Dedifferentiated amniotic fluid mesenchymal stem cell (primary cell): ENCODE measurements around the gene JOSD2.

Experiments
- DNase-seq: peaks from one replicate; pipeline ENCODE4 v3.0.0-alpha.2; 2016; ENCODE audit errors: extremely low spot score

Gene JOSD2, protein sequence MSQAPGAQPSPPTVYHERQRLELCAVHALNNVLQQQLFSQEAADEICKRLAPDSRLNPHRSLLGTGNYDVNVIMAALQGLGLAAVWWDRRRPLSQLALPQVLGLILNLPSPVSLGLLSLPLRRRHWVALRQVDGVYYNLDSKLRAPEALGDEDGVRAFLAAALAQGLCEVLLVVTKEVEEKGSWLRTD

DNA sequence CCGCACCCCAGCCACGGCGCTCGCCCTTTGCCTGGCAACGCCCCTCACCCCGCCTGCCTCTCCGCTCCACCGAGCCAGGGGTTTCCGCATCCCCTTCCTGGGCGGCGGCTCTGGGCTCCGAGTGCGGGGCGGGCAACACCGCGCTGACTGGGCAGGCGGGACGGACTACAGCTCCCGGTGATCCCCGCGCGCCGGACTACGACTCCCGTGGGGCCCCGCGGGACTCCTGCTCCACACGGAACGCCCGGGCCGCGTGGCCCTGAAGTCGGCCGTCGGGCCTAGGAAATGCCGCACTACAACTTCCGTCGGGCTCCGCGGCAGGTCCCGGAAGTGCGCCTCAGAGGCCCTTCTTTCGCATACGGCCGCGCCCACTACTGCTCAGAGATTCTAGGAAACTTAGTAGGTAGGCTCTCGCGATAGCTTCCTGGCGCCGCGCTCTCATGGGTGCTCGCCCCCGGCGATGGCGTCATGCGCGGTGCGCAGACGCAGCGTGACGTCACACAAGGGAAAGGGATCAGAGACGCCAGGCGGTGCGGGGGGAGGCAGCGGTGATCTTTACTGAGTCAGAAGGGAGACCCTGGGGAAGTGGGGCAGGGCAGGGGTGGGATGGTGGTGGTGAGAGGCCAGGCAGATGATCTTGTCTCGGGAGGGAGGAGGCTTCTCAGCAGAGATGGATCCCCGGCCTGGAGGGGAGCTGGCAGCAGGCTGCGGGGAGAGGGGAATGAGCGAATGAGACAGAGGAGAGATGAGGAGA, at the start of gene JOSD2:
JOSD2 (minus strand) TSS at position 123 of the 754 bp plus-strand sequence. CDS start 760 bp downstream, outside the sequence.
- peak; percentile 100 for DNase-seq

DNA sequence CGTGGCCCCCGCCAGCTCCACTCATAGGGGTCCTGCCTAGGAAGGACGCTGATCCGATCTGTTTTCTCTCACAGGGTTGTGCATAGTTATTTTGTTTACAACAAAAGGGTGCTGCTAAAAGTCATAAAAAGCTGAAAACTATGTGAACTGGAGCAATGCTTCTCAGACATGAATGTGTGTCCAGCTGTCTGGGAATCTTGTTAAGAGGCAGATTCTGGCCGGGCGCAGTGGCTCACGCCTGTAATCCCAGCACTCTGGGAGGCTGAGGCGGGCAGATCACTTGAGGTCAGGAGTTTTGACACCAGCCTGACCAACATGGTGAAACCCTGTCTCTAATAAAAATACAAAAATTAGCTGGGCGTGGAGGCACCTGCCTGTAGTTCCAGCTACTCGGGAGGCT, 48.6 kb upstream of the JOSD2 start:
- DNase-seq: no peak

DNA sequence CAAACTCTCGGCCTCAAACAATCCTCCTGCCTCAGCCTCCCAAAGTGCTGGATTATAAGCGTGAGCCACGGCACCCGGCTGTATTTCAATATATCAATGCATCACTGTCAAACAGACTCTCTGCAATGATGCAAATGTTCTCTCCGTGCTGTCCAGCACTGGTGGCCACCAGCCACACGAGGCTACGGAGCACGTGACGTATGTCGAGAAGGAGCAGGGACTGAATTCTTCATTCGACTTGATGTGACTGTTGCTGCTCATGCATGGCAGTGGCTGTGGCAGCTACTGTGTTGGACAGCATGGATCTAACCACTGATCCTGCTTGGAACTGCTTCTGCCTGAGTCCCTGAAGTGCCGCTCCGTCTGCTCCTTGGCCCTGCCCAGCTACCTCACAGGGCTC, 47.5 kb upstream of the JOSD2 start:
- no peak for DNase-seq

DNA sequence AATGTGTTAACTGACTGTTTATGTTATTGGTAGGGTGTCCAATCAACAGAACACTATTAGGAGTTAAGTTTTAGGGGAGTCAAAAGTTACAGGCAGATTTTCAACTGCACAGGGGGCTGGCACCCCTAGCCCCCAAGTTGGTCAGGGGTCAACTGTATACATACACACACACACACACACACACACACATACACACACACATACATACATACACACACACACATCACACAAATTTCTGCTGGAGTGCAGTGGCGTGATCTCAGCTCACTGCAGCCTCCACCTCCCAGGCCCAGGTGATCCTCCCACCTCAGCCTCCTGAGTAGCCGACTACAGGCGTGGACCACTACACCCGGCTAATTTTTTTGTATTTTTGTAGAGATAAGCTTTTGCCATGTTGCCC, 47.0 kb upstream of the JOSD2 start:
- no peak for DNase-seq

DNA sequence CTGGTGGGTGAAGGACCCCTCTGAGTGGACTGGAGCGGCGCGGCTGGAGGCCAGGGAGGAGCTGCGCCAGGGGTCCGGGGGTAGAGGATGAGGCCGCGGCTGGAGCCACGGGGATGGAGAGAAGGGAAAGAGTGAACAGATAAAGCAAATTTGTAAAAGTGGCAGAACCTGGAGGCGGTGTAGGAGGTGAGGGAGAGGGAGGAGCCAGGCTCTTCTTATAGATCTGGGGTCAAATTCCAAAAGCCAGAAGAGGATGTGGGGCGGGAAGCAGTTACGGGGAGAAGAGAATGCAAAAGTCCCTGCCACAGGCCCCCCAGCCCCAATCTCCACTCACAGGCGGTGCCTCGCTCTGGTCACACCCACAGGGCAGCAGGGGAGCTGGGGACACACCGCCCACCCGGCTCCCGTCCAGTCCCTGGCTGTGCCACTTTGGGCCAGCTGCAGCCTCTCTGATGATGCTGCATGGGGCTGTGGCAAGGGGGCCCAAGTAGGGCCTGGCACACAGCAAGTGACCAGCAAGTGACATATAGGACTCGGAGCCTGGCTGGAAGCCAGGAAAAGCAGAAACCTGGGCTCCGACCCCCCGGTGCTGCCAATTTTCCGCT, 46.1 kb upstream of the JOSD2 start:
- DNase-seq: no peak

DNA sequence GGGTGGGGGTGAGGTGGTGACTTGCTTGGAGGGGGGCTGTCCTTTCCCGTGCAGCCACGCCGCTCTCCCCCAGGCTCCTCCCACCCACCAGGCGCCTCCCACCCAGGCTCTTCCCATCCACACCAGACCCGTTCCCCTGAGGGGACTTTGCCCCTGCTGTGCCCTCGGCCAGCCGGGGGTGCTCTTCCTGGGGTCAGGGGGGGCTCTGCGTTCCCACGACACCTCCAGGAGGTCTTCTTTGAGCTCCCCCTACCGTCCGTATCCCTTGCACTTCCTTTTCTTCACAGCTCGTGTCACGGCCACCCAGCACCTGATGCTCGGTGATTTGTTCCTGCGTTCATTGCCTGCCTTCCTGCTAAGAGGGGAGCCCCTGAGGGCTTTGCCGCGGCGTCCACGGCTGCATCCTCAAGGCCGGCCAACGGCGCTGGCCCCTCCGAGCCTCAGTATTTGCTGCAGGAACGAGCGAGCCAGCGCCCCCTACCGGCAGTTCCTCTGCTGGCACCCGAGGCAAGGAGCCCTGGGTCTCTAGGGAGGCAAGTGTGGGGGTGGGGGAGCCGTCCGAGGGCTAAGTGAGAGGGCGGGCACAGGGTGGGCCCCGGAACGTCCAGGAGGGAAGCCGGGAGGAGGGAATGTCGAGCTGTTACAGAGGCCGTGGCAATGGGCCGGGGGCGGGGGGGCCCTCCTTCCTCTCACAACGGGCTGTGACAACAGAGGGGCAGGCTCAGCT, 45.5 kb upstream of the JOSD2 start:
- DNase-seq: peak; percentile 50

DNA sequence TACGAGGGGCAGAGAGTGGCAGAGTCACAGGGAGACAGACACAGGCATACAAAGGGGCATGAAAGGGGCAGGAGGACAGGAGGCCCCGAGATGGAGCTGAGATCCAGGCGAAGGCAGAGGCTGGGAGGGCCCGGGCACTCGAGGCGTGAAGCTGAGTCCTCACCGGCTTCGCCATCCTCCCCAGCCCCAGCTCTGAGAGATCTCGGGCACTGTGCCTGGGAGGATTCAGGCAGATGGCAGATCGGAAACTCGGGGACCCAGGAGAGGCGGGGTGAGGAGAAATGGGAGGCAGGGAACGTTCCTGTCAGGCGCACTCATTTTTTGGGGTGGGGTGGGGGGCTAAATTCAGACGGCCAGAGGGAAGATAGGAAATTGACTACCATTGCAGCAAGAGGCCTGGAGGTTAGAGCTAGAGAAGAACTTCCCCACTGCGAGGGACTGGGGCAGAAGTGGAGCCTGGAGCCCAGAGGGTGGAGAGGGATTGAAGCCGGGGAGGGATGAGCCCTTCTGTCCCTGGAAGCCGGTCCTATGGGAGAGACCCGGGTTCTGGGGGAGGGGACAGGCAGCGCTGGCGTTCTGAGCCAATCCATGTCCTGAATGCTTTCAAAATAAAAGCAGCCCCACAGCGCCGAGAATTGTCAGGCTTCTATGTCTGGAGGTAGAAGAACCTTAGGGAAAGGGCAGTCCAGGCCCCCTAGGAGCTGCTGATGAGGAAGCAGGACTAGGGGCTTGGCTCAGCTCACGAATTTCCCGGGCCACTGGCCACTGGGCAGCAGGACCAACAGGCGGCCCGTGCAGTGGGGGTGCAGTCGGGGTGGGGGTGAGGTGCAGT, 44.7 kb upstream of the JOSD2 start:
- no peak for DNase-seq

DNA sequence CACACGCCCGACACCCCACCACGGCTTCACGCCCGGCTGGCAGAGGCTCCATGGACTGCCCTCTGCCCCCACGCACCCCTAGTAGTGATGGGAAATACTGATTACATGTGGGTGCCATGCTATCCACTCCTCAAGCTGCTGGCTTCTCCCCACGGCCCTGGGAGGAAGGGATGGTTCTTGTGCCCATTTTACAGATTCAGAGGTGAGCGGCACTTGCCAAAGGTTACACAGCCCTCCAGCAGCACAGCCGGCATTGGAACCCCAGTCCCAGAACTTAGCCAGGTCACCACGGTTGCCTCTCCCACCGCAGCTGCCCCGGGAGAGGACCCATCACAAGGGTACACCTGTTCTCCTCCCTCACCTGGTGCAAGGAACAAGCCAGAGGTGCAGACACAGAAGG, 44.0 kb upstream of the JOSD2 start:
- DNase-seq: no peak

DNA sequence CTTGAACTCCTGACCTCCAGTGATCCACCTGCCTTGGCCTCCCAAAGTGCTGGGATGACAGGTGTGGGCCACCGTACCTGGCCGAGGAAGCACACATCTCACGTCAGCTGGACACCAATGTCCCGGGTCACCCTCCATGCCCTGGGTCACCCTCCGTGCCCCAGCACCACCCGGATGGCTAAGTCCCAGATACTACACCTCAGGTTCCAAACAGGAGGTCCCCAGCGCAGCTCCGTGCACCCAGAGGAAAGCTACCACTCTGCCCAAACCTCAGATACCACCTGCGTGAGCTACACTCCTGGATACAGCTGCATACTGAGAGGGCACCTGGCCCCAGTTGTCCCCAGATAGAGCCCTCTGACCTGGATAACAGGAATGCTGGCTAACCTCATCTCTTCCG, 43.2 kb upstream of the JOSD2 start:
- DNase-seq: no peak

DNA sequence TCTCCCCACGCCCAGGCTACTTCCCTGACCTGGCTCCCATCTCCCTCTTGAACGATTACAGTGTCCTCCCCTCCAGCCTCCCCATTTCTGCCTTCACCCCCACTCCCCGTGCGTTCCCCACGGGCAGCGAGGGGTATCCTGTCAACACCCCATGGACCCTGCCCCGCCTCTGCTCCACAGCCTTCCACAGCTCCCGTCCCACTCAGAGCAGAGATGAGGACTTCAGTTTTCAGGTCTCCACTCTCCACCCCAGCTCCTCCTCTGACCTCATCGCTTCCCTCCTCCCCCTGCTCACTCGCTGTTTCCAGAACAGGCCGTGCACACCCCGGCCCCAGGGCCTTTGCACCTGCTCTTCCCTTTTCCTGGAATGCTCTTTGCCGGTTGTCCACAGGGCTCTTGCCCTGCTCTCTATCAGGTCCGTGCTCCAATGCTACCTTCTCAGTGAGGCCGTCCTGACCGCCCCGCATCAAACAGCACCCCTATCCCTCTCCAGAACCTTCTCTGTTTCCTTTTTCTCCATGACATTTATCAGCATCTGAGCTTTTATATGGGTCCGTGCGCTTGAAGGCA, 42.2 kb upstream of the JOSD2 start:
- DNase-seq: no peak

DNA sequence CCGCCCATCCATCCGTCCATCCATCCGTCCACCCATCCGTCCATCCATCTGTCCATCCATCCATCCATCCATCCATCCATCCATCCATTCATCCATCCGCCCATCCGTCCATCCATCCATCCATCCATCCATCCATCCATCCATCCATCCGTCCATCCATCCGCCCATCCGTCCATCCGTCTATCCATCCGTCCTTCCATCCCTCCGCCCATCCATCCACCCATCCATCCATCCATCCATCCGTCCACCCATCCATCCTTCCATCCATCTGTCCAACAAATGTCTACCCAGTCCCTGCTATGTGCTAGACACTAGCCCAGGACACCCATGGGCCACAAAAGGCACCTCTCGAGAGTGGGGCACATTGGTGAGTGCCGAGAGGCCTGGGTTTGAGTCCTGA, 41.5 kb upstream of the JOSD2 start:
- no peak for DNase-seq

DNA sequence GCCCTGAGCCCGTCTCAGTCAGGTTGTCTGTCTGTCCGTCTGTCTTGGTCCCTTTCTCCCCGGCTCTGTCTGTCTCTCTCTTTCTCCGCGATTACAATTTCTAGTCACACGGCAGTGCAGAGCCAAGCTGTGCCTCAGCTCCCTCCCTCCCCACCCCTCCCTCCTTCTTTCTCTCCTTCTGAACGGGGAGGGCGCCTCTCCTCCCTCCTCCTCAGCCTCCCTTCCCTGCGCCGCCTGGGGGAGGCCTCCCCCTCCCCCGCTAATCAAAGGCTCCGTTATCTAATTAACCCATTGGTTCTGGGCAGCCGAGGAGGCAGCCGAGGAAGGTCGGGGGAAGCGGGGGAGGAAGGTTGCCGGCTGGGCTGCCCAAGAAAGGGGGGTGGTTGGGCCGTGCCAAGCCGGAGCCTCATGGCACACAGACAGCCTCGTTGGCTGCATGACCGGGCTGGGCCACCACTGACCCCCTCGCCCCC, 40.8 kb upstream of the JOSD2 start:
- DNase-seq: no peak

DNA sequence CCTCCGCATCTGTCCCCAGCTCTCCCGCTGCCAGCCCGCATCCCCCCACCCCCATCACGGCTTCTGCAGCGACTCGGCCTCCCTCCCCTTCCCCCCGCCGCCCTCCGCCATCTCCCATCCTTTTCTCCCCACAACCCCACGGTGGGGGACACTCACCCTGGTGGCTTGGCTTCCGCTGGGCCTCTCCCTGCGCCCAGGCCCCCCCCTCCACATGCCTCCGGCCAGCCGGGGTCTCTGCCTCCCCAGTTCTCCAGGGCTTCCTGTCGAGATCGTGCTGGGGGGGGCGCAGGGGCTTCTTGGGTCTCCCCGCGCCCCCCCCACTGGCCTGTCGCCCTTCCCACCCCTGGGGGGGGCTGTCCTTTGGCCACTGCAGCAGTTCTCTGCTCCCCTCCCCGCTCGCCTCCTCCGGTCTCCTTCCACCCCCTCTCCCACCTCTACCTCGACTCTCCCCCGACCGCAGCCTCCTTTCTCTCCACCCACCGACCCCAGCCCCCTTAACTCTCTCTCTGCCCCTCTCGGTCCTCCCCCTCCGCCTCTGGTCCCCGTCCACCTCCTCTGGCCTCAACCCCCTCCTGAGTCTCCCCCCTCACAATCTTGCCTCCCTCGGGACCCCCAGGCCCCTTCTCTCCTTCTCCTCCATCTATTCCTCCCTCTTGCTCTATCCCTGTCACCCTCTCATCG, 40.2 kb upstream of the JOSD2 start:
- no peak for DNase-seq

DNA sequence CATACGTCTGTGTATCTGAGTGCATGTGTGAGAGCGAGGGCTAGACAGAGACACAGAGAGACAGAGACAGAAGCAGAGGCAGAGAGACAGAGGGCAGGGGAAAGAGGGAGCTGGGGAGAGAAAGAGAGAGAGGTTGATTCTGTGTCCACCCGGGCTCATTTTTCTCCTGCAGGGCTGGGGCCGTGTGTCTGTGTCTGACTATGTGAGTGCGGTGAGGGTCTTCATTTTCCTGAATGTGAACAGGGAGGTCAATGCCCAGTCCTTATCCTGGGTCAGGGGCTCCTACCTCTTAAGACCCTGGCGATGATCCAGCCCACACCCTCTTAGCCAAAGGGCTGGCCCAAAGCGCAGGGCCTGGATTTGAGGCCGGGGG, 39.6 kb upstream of the JOSD2 start:
- DNase-seq: no peak

DNA sequence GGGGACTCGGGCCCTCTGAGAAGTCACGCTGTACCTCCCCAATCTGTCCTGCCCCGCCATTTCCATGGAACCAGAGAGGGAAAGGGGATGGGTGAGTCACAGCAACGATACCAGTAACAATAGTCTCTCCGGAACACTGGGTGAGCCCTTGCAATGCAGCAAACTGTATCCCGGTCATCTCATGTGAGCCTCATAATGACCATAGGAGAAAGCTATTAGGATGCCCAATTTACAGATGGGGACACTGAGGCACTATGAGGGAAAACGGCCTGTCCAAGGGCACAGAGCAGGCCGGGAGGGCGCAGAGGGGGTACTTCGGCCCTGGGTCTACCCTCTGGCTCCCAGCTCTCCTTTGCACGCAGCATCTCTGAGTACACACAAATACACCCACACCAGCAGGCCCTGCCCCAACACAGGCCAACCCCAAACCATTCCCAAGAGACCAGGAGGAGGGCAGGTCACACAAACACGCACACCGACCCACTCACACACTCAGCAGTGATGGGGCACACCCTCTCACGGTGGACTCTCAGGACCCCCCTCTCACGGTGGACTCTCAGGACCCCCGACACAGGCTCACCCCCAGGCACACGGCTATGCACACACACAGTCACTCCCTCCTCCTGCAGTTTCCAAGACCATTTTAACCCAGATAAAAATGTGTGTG, 39.1 kb upstream of the JOSD2 start:
- no peak for DNase-seq

DNA sequence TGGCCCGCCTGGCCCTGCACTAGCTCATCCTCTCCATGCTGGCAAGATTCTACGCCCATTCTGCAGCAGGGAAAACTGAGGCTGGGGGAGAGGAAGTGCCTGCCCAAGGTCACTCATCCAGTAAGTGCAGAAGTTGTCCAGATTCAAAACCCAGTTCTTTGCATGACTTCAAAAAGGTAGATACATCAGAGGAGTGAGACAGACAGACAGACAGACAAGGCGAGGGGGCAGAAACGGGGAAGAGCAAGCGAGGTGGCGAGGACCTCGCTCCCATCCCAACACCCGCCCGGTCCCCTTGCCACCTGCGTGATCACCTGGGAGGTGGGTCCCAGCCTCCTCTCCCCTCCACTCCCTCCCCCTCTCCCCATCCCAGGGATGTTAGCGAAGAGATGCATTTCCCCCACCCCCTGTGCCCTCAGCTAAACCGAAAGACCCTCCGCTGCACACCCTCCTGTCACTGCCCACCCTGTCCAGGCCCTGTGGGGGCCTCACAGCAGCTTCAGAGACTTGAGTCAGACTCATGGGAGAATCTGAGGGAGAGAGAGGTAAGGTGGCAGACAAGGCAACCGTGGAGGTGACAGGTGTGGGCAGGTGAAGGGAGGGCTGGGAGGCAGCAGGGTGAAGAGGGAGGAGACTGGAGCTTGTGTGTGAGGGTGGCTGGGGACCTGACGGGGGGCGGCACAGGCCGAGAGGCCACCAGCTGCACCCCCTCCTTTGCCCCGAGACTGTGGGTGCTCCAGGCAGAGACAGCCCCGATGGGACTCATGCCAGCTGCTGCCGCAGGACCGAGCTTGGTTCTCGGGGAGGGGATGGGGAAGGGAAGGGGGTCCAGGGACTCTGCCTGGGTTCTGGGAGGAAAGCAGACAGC, 38.3 kb upstream of the JOSD2 start:
- DNase-seq: no peak

DNA sequence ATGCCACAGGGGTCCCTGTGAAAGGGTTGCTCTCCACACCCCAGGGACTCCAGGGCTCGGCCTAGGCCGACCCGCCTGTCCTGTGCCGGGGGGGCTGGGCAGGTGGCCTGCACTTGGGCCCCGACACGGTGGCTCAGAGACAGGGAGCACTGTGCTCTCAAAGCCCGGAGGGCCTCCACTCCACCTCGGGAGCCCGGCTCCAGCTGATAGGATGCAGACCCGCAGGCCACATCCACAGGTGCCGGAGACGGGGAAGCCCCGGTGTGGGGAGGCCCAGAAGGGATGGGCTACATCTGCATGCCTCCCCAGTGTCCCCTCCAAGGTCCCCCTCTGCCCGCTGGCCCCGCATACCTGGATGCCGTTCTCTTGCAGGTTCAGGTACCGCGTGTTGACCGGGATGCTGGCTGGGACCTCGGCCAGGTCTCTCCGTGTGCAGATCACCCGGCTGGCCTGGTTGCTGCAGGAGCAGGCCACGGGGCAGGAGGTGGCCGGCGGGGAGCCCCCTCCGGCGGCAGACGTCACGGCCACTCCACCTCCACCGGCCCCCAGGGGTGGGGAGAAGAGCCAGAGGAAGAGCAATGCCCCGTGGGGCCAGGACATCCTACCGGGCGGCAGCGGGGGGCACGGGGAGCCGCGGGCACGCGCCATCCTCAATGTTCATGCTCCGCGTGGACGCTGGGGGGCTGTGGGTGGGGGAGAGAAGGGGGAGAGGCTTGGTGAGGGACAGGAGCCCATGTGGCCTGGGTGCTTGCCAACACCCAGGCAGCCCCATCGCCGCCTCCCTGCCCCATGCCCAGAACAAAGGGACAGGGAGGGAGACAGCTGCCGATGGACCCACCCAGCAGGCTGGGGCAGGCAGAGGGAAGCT, 37.4 kb upstream of the JOSD2 start:
- DNase-seq: no peak
